Measurements from ENCODE around the gene CAPN11. TPM values are rescaled to one million over a fixed set of nuclear protein-coding genes. Genes with fewer than 3 reads are reported as not detected.

CAPN11 gene
- total RNA-seq, 1 experiment from 2014 or later: not detected

- ATAC-seq: no peak
- Histone ChIP-seq H3K36me3 (ENCODE audit: low read depth, low read length) (peaks cover 75% of the 10 kb centered on the region), H3K4me3 (ENCODE audit: low read length) (no peak overlapping the region), H3K9me2 (replicated peaks; ENCODE audit: low read length) (no peaks in the 10 kb centered on the region), H3K27ac (ENCODE audit: low read length) (no peak overlapping the region), H2AFZ (ENCODE audit: low read length) (no peak overlapping the region), H3K4me2 (ENCODE audit: low read length) (no peak overlapping the region), H3K79me2 (ENCODE audit: low read length) (peaks cover 90% of the 10 kb centered on the region), H3K27me3 (ENCODE audit: low read length) (no peaks in the 10 kb centered on the region), H3K9me3 (ENCODE audit: low read length) (no peaks in the 10 kb centered on the region), H3F3A (ENCODE audit: low read length, unreplicated experiment) (no peaks in the 10 kb centered on the region), H3K9ac (ENCODE audit: low read length) (no peak overlapping the region), H3K4me1 (ENCODE audit: insufficient read depth, low read length) (peaks cover 13% of the 10 kb centered on the region), H4K20me1 (ENCODE audit: low read length) (no peaks in the 10 kb centered on the region)
- intact Hi-C loops (cut with micrococcal nuclease): no loop called here
- DNase-seq: no peak
- no TSS peak for BruUV-seq (replicated peaks)
- ChIA-PET POLR2A (ENCODE audit: unreplicated experiment) (no interaction called here), CTCF (no interaction called here)
- TF ChIP-seq CTCF (conservative IDR thresholded peaks at IDR 0.05; ENCODE audit: low read depth, low read length) (no peak), EZH2phosphoT487 (IDR thresholded peaks at IDR 0.05; ENCODE audit: borderline replicate concordance, low read length) (no peak), EZH2 (IDR thresholded peaks at IDR 0.05; ENCODE audit: low read length, unreplicated experiment) (no peak)
Observed at GRCh38 chr6:44110966-44111365, 47.7 kb upstream of the CAPN11 start.

- peaks cover 91% of the 10 kb centered on the region for H3K79me2 ChIP-seq (ENCODE audit: low read length)
- intact Hi-C loops (cut with micrococcal nuclease): no loop called here
- POLR2A ChIA-PET (ENCODE audit: unreplicated experiment): interaction anchor here (0.5 kb wide), 1 partner anchor 145 kb away, joined by 5 read pairs; no protein-coding TSS in a partner anchor
Observed at GRCh38 chr6:44111434-44112417, 46.9 kb upstream of the CAPN11 start.

More at GRCh38 chr6:44111434-44112417, 46.9 kb upstream of the CAPN11 start:
- no peak overlapping the region for H3K9ac ChIP-seq (ENCODE audit: low read length)
- CTCF ChIA-PET: interaction anchor here (0.7 kb wide), 1 partner anchor 38 kb away, joined by 3 read pairs; no protein-coding TSS in a partner anchor
- H3F3A ChIP-seq (ENCODE audit: low read length, unreplicated experiment): peaks cover 6% of the 10 kb centered on the region
- no peaks in the 10 kb centered on the region for H3K27me3 ChIP-seq (ENCODE audit: low read length)
- no peak overlapping the region for H3K27ac ChIP-seq (ENCODE audit: low read length)
- no peaks in the 10 kb centered on the region for H3K9me2 ChIP-seq (replicated peaks; ENCODE audit: low read length)
- TF ChIP-seq CTCF (conservative IDR thresholded peaks at IDR 0.05; ENCODE audit: low read depth, low read length) (no peak), EZH2 (IDR thresholded peaks at IDR 0.05; ENCODE audit: low read length, unreplicated experiment) (no peak), EZH2phosphoT487 (IDR thresholded peaks at IDR 0.05; ENCODE audit: borderline replicate concordance, low read length) (no peak)
- ATAC-seq (no peak), DNase-seq (no peak)
- H3K9me3 ChIP-seq (ENCODE audit: low read length): no peaks in the 10 kb centered on the region
- peaks cover 20% of the 10 kb centered on the region for H3K4me1 ChIP-seq (ENCODE audit: insufficient read depth, low read length)
- H3K36me3 ChIP-seq (ENCODE audit: low read depth, low read length): peaks cover 69% of the 10 kb centered on the region
- H3K4me2 ChIP-seq (ENCODE audit: low read length): no peak overlapping the region
- no peak overlapping the region for H3K4me3 ChIP-seq (ENCODE audit: low read length)
- no TSS peak for BruUV-seq (replicated peaks)
- H2AFZ ChIP-seq (ENCODE audit: low read length): no peak overlapping the region
- no peaks in the 10 kb centered on the region for H4K20me1 ChIP-seq (ENCODE audit: low read length)
